ES-I3 (cell line): Measurements from ENCODE around the gene ABCC5.
"Not testable (repeated sequence)": the region's sequence is repeated elsewhere in the genome, so short reads cannot be mapped to it uniquely, and the experiment has no call there.

ENCODE experiments used
- H3K36me3 ChIP-seq: 2 replicates; pipeline ENCODE4 v1.6.1; 2013; ENCODE audit warnings: mild to moderate bottlenecking, low read length, control low read depth, moderate library complexity; ENCODE audit not compliant: insufficient read depth
- H3K4me1 ChIP-seq: 2 replicates; pipeline ENCODE4 v1.6.1; 2013; ENCODE audit warnings: mild to moderate bottlenecking, control low read depth, low read length; ENCODE audit not compliant: insufficient read depth
- H3K9ac ChIP-seq: 2 replicates; pipeline ENCODE4 v1.6.1; 2013; ENCODE audit warnings: low read depth, mild to moderate bottlenecking, low read length, moderate library complexity
- H3K9me3 ChIP-seq: 2 replicates; pipeline ENCODE4 v1.6.1; 2013; ENCODE audit warnings: mild to moderate bottlenecking, low read length, moderate library complexity; ENCODE audit not compliant: control insufficient read depth, insufficient read depth

ABCC5 gene

DNA sequence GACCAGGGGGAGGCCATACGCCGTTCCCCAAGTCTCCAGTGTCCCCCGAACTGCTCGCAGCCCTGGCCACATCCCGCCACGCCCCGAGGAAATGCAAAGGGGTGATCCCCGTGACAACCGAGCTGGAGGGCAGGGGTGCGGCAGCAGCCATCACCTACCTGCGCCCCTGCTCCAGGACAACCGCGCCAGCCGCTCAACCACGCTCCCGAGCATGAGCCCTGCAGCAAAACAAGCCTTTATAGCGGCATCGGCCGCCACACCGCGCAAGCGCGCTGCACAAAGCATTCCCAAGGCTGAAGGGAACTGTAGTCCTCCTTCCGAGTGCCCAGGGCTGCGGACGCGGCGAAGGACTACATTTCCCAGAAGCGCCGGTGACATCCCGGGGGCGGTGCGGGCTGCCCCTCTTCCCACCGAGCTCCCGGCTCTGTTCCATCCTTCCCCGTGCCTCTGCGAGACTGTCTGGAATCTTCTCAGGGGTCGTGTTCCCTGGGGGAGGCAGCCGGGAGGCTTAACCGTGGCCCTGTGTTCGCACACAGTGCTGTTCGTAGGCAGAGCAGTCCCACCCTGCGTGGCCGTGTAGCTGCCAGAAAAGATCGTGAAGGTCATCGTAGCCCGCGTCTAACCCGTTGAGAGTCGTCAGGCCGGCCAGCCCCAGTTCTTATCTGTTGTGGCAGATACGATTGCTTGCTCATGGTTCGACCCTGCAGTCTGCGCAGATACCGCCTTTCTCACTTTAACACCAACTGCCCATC lies at the start of gene ABCC5:
Gene ABCC5, minus strand, starts transcription at position 213 of the 752 bp plus-strand sequence. CDS start 3,492 bp downstream, outside the sequence.
- no peaks in the 10 kb centered on the region for H3K36me3 ChIP-seq
- no peaks in the 10 kb centered on the region for H3K9me3 ChIP-seq
- peaks cover 6% of the 10 kb centered on the region for H3K4me1 ChIP-seq
- peak within 1 kb of the TSS; percentile 97 for H3K9ac ChIP-seq

DNA sequence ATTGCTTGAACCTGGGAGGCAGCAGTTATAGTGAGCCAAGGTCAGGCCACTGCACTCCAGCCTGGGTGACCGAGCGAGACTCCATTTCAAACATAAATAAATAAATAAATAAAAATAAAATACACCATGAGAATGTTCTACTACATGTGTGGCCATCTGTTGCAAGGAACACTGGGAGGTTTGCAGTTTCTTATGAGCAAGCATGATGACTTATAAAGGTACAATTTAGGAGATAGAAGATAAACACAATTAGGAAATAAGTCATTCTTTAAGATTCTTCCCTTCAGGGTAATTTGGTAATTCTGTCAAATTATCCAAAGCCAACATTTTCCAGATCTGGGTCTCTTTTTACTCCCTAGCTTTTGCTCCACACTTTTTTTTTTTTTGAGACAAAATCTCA lies 48.5 kb upstream of the ABCC5 start:
- Histone ChIP-seq H3K9me3 (peaks cover 4% of the 10 kb centered on the region), H3K4me1 (no peaks in the 10 kb centered on the region)

DNA sequence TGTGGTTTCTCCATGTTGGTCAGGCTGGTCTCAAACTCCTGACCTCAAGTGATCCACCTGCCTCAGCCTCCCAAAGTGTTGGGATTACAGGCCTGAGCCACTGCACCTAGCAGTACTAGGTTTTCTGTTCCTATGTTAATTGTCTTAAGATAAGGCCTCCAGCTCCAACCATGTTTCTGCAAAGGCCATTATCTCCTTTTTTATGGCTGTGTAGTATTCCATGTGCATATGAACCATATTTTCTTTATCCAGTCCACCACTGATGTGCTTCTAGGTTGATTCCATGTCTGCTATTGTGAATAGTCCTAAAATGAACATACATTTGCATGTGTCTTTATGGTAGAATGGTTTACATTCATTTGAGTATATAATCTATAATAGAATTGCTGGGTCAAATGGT lies 45.0 kb upstream of the ABCC5 start:
- Histone ChIP-seq H3K9ac (no peak overlapping the region), H3K36me3 (no peaks in the 10 kb centered on the region), H3K9me3 (no peaks in the 10 kb centered on the region), H3K4me1 (no peaks in the 10 kb centered on the region)

More for the DNA sequence above, 48.5 kb upstream of the ABCC5 start:
- H3K9ac ChIP-seq: no peak overlapping the region
- H3K36me3 ChIP-seq: no peaks in the 10 kb centered on the region

DNA sequence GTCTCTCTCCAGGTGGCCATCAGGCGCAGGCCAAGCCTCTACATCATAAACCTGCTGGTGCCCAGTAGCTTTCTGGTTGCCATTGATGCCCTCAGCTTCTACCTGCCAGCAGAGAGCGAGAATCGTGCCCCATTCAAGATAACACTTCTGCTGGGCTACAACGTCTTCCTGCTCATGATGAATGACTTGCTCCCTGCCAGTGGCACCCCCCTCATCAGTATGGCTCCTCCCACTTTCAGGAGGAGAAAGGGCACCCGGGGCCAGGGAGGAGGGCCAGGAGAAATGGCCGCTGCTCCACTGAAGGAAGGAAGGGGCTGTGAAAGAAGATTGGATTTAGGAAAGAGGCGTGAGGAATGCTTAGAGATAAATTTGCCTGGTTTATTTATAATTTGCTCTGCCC lies 41.7 kb upstream of the ABCC5 start:
- no peaks in the 10 kb centered on the region for H3K36me3 ChIP-seq
- H3K9ac ChIP-seq: no peak overlapping the region
- no peaks in the 10 kb centered on the region for H3K9me3 ChIP-seq

DNA sequence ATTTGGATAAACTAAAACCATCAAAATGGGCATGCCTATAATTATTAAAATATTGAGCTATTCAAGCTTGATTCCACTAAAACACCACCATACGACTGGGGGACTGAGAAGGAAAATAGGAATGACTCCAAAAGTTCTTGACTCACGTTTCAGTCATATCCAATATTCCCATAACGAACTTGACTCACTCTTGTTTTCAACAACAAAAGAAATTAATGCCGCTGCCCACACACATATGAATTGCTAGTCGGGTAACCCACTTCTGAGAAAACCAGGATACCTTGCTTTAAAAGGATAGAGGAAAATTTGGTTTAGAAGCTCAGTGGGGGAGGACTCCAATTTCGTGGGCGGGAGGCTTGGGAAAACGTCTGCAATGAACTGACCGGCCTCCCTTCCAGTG lies 40.3 kb upstream of the ABCC5 start:
- H3K36me3 ChIP-seq: no peaks in the 10 kb centered on the region
- no peaks in the 10 kb centered on the region for H3K9me3 ChIP-seq

More for the DNA sequence above, 41.7 kb upstream of the ABCC5 start:
- H3K4me1 ChIP-seq: no peaks in the 10 kb centered on the region

DNA sequence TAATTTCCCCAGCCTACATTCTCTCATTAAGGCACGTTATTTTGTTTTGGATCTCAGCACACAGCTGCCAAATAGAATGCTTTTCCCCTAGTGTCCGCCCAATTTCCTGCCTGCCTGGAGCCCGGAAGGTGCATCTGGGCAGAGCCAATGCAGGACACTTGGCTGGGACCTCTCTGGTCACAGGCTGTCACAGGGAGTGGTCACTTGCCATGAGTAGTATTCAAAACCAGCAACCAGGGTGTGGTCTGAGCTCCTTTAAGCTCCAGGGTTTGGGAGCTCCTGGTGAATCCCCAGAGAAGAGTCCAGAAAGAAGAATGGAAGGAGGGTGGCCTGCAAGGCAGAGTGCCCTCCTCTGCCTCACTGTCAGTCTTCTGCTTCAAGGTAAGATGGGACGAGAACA lies 35.1 kb upstream of the ABCC5 start, which contains the start of gene HTR3C:
Gene HTR3C, plus strand, starts transcription at position 281 of the 400 bp plus-strand sequence. Its CDS starts 34 bp downstream, at position 315.
- Histone ChIP-seq H3K9ac (no peak within 1 kb of the TSS), H3K4me1 (no peaks in the 10 kb centered on the region), H3K36me3 (no peaks in the 10 kb centered on the region), H3K9me3 (no peaks in the 10 kb centered on the region)

More for the DNA sequence above, 40.3 kb upstream of the ABCC5 start:
- Histone ChIP-seq H3K4me1 (no peaks in the 10 kb centered on the region), H3K9ac (no peak overlapping the region)

DNA sequence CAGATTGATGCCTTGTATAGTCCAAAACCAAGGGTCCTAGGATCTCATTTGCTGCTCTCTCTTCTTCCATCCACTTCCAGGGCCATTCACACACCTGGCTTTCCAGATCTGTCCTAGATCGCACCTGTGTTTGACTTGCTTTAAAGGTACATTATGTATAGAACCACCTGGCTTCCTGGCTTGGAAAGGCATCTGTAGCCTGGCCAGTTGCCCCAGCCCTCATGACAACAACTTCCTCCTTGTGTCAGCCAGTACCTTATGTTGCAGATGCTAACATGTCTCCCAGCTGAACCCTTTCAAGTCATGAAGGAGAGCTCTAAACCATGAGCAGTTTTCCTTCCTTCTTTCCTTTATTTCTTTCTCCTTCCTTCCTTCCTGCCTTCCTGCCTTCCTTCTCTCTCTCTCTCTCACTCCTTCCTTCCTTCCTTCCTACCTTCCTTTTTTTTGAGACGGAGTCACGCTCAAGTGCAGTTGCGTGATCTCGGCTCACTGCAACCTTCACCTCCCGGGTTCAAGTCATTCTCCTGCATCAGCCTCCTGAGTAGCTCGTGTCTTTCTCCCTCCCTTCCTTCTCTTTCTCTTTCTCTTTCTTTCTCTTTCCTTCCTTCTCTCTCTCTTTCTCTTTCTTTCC lies 32.6 kb upstream of the ABCC5 start:
- H3K36me3 ChIP-seq: no peaks in the 10 kb centered on the region
- H3K9me3 ChIP-seq: no peaks in the 10 kb centered on the region
- no peaks in the 10 kb centered on the region for H3K4me1 ChIP-seq
- H3K9ac ChIP-seq: no peak overlapping the region

DNA sequence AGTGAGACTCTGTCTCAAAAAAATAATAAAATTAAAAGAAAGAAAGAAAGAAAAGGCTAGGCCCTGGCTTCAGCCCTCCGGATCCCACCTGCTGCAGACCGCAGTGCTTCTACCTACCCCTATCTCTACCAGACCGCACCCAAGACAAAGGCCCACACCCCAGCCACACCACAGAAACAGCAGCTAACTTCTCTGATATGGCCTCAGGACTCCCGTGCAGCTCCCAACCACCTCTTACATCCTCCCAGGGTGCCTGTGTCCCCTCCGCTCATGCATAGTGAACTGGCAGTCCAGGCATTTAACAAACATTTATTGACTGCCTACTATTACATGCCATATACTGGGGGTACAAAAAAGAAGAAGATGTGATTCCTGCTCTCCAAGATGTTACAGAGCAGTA lies 28.3 kb upstream of the ABCC5 start:
- no peaks in the 10 kb centered on the region for H3K4me1 ChIP-seq
- H3K9me3 ChIP-seq: no peaks in the 10 kb centered on the region
- H3K9ac ChIP-seq: no peak overlapping the region
- no peaks in the 10 kb centered on the region for H3K36me3 ChIP-seq

DNA sequence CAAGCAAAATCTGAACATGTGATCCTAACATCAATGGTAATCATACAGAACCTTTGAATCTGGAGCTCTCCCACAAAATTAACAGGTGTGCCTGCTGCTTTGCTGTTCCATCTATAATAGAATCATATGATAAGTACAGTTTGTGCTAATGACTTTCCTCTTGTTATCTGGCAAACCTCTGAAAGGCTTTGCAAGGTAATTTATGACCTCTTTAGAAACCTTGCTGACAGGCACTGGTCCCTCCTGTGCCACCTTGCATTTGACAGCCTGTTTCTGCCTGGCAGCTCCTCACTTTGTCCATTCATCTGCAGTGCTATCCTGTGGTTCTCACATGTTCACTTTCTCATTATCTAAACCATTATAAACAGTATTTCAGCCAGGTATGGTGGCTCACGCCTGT lies 24.9 kb upstream of the ABCC5 start:
- Histone ChIP-seq H3K36me3 (no peaks in the 10 kb centered on the region), H3K9ac (no peak overlapping the region), H3K9me3 (no peaks in the 10 kb centered on the region), H3K4me1 (no peaks in the 10 kb centered on the region)

DNA sequence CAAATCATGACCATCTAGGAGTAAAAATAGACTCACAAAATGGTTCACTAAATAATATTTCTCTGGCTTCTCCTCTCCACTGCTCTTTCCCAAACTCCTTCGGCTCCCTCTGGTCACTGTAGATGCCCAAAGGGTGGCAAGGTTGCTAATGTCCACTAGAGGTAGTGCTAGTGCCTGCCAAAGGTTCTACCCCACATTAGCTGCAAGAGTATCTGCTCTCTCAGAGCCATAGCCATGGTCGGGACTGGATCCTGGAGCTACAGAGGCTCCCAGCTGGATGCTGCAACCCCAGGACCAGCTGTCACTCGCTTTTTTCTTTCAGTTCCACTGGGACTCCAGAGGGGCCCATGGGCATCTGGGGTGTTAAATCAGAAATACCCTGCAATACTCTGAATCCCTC lies 22.3 kb upstream of the ABCC5 start:
- Histone ChIP-seq H3K9ac (no peak overlapping the region), H3K9me3 (no peaks in the 10 kb centered on the region), H3K36me3 (no peaks in the 10 kb centered on the region), H3K4me1 (no peaks in the 10 kb centered on the region)

DNA sequence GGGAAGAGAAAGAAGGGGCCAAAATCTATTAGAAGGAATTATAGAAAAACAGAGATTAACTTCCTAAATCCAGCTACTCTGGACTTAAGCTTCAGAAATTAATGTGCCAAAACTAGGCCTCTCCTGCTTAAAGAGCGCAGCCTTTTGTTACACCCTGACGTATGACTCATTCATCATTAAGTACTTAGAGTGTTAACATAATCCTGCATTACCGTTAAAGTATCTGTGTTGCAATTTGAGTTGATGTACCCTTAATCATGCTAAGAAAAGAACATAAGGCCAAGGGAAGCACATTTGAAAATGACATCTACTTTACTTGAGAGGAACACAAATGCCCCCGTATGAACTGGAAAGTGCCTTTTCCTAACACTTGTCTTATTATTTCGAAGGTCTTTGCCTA lies 21.7 kb upstream of the ABCC5 start:
- no peak overlapping the region for H3K9ac ChIP-seq
- no peaks in the 10 kb centered on the region for H3K4me1 ChIP-seq
- no peaks in the 10 kb centered on the region for H3K36me3 ChIP-seq
- H3K9me3 ChIP-seq: no peaks in the 10 kb centered on the region

DNA sequence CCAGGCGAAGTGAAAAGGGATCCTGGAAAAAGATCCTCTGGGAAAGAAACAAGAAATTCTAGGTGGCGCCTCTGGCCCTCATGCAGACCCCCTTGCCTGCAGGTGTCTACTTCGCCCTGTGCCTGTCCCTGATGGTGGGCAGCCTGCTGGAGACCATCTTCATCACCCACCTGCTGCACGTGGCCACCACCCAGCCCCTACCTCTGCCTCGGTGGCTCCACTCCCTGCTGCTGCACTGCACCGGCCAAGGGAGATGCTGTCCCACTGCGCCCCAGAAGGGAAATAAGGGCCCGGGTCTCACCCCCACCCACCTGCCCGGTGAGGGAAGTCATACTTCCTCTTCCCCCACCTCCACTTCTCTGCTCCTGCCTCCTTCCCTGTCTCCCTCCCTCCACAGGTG lies 20.6 kb upstream of the ABCC5 start:
- not testable (repeated sequence) for H3K36me3 ChIP-seq, H3K4me1 ChIP-seq, H3K9ac ChIP-seq, H3K9me3 ChIP-seq

DNA sequence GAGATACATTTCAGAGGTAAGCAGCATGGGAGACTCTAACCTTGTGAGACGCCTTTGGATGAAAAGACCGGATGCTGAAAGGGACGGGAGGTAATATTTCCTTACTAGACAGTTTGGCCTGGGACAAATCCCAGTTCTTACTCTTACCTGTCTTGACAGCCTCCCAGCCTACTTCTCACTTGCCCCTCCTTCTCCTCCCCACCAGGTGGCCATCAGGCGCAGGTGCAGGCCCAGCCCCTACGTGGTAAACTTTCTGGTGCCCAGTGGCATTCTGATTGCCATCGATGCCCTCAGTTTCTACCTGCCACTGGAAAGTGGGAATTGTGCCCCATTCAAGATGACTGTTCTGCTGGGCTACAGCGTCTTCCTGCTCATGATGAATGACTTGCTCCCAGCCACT lies 20.1 kb upstream of the ABCC5 start:
- Histone ChIP-seq H3K36me3 (no peaks in the 10 kb centered on the region), H3K4me1 (no peaks in the 10 kb centered on the region), H3K9ac (no peak overlapping the region), H3K9me3 (no peaks in the 10 kb centered on the region)

DNA sequence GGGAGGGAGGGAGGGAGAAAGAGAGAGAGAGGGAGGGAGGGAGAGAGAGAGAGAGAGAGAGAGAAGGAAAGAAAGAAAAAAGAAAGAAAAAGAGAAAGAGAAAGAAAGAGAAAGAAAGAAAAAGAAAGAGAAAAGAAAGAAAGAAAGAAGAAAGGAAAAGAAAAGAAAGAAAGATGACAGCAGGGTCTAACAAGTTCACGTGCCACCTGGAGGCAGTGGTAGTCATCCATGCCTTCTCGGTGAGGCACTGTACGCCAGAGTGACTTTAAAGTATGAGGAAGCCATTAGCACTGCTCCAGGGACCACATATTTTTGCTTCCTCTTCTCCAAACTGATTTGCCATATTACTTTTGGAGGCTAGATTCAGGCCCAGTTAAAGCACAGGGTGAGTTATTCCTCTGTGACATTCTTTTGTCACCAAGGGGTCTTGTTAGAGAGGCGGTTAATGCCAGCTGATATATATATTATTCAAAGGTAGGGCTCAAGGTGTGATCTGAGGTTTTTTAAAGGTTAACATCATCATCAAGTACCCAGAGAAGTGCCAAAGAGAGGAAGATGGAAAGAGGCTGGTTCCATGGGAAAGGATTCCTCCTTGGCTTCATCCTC lies 13.6 kb upstream of the ABCC5 start, which contains the start of gene HTR3D:
Gene HTR3D, plus strand, starts transcription at position 556 of the 606 bp plus-strand sequence. Its CDS starts 0 bp downstream, at position 556.
- Histone ChIP-seq H3K36me3 (no peaks in the 10 kb centered on the region), H3K9me3 (no peaks in the 10 kb centered on the region), H3K9ac (no peak within 1 kb of the TSS), H3K4me1 (no peaks in the 10 kb centered on the region)

DNA sequence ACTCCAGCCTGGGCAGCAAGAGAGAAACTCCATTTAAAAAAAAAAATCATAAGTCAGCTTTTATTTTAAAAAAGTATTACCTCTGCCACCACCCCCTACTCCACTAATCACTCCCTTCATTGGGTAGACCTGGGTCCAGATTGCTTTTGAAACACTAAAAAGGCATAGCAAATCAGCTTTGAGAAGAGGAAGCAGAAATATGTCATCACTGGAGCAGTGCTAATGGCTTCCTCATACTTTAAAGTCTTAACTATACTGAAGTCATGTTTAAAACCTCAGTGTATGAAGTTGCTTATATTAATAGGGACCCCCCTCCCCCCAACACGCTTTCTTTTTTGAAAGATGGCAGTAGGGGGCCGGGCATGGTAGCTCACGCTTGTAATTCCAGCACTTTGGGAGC lies 12.9 kb upstream of the ABCC5 start:
- Histone ChIP-seq H3K9ac (no peak overlapping the region), H3K36me3 (no peaks in the 10 kb centered on the region), H3K9me3 (no peaks in the 10 kb centered on the region), H3K4me1 (no peaks in the 10 kb centered on the region)
